GM20431 (cell line): ENCODE data around the gene TTC39B.
"Not testable (repeated sequence)": the region's sequence is repeated elsewhere in the genome, so short reads cannot be mapped to it uniquely, and the experiment has no call there.

Experiments used
- in situ Hi-C: fragments of 300-500 bp; cut with MseI, MboI; formaldehyde crosslinking; loops from one replicate; pipeline ENCODE4 v1.15.0; 2020; ENCODE audit warnings: low sequenced_read_pairs; ENCODE audit not compliant: unreplicated experiment

TTC39B gene

DNA sequence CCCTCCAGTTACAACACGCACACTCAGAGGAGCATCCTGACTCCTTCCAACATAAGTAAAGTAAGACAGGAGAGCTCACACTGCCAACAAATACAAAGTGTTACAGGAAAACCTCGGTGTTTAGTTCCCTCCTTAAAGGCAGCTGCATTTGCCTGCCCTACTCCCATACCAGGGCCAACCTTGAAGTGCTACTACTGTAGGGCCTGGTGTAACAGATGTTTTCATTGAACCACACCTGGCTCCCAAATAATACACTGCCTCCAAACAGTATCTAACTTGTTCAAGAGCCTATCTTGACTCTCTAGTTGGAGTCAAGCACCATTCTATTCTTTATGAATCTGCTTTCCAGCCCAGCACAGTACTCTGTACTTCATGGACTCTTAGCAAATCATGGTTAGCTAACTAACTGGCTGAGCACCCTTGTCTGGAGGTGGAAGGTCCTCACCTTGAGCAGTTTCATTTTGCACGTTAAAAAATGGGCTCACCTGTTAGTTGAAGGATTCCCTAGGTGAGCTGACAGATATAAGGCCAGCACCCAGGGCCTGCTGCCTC lies 34.6 kb downstream of the TTC39B start:
- in situ Hi-C loops, result no loop called here

DNA sequence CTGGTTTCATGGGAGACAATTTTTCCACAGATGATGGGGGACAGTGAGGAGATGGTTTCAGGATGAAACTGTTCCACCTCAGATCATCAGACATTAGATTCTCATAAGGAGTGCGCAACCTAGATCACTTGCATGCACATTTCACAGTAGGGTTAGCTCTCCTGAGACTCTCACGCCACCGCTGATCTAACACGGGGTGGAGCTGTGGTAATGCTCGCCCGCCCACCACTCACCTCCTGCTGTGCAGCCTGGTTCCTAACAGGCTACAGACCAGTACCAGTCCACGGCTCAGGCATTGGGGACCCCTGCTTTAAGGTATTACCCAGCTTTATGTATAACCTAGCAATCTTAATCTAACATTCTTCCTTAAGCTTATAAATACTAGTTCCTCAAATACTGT lies 35.6 kb downstream of the TTC39B start:
- in situ Hi-C loops, result no loop called here

DNA sequence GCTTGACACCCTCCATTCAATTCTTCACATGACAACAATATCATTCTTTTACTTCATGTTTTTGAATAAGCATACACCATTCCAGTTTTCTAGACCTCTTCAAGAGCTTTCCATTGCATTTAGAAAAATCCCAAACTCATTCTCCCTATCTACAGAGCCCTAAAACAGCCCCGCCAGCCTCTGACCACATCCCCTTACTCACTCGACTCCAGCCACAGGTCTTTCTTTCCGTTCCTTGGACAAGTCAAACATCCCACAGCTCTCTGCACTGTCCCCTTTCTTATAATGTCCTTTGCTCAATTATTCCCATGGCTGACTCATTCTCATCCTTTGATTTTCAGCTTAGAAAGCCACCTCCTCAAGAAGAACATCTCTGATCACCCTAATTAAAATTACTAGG lies 38.2 kb downstream of the TTC39B start:
- in situ Hi-C loops, result no loop called here

DNA sequence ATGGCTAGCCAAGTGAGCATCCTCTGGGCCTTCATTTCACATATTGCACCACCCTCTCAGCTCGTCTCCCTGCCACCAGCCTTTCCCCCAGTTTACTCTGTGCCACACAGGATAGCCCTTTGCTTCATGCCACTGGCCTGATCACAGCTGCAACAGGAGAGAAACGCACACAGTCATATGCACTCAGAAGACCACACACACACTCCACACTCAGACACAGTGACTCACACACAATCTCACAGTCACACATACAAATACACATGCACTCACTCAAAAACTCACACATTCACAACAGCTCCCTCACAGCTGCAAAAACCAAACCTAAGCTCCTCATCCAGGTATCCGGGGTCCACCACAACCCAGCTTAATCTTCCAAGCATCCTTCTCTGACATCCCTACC lies 38.7 kb downstream of the TTC39B start:
- in situ Hi-C loops, result no loop called here

DNA sequence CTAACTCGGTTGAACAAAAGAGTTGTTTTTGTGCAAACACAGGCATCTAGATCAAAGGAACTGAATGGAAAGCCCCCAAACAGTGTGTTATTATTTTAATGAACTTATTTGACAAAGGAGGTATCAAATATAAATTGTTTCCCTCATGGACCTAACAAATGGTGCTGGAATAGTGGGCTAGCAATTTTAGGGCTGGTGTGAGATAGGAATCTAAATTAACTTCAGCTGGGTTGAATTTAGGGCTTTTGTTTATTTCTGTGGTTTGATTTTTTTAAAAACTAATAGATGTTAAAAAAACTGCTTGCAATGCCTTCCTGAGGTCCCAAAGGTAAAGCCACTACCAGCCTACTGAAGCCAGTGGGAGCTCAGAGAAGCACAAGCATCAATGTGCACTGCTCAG lies 42.1 kb downstream of the TTC39B start:
- in situ Hi-C loops, result no loop called here

DNA sequence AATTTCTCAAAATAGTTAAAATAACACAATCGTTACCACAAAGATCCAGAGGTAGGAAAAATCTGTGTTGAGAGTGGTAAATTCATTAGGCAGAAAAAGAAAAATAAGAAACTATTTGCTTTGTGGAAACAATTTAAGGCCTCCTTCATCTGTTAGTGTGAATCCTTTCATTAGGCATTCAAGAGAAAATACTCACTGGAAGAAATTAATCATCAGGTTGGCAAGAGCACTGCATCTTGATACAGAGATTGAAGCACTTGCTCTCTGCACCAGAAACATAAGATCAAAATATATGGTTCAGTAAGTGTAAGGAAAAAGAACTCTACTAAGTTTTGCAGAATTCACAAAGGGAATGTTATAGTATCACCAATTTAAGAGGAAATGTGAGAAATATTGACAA lies 44.4 kb downstream of the TTC39B start:
- in situ Hi-C loops, result no loop called here

DNA sequence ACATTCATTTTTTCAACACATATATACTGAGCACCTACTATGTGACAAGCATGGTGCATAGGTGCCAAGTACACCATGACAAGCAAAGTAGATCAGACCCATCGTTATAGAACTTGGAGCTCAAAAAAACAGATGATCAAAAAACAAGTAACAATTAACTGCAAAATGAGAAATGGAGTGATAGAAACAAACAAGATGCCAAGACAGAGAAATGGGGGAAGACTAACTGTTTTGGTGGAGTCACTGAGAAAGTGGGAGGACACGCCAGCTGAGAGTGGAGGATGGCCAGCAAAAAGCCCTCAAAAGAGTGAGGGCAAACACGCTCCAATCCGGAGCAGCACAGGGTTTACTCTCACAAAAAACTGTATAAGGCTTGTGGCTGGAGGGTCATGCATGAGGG lies 50.6 kb downstream of the TTC39B start:
- in situ Hi-C loops, result no loop called here

DNA sequence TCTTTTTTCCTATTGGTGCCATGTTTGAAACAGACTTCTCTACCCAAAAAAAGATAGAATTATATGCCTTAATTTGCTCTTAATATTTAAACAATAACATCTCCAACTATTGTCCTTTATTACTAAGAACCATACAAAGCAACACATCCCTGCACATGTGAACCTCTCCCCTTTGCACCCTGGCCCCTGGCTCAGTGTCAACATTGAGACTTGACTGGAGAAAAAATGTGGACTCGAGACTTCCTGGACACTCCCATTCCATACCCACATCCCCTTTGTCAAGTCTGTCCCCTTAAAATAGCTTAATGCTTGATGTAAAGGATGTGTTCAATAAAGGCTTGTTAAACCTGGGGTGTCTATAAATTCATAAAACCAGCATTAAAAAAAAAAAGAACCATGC lies 53.2 kb downstream of the TTC39B start:
- in situ Hi-C loops, result no loop called here

DNA sequence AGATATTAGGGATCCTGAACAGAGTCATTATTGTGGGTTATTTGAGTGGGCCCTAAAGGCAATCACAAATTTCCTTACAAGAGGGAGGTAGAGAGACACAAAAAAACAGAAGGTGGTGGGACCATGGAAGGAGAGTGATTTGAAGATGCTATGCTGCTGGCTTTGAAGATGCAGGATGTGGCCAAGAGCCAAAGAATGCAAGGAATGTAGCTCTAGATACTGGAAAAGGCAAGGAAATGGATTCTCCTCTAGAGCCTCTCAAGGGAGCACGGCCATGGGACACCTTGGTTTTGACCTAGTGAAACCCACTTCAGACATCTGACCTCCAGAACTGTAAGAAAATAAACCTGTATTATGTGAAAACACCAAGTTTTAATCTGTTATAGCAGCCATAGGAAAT lies 53.8 kb downstream of the TTC39B start:
- in situ Hi-C loops, result no loop called here

DNA sequence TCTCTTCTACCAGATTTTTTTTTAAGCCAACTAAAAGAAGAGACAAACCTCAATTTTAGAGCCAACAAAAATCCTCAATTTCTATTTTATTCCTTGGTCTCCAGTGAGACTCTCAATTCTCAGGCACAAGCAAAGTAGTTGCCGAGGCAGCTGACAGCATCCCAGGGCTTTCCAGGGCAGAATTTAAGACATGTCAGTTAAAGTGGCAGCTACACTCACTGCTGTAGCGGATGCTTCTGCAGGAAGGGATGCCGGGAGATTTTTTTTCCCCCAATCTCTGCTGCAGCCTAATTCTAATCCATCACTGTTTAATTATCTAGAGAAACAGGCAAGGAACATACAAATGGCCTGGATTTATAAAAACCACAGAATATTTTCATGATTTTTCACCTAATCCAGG lies 57.0 kb downstream of the TTC39B start:
- in situ Hi-C loops, result no loop called here

DNA sequence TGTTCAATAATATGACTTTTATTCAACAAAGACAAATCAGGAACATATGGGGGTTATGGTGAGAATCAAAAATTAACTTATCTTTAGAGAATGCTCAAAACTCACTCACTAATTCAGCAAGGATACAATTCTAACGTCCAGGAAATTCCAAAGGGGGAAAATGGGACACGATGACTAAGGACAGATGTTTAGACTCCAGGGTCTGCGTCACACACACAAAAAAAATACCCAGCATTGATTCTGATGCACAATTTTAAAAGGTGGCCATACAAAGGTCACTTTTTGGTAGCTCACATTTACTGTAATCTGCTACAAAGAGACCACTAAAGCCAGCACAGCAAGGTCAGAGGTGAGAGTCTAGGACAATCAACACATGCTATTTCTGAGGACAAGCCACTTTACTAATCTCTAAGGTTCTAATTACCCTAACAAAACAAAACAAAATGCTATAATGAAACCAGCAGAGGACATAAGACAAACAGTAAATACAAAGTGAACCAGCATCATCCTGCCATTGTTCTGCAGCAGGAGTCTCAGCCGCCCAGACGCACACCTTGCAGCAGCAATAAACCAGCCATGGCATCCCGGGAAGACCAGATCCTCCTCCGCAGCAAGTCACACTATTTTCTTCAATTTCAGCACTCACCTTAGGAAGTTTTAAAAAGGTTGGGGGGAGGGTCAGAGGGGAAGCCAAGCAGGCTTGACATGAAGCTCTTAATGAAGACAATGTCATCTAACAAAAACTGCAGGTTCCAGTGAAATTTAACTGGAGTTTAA lies 57.8 kb downstream of the TTC39B start:
- in situ Hi-C loops, result no loop called here

DNA sequence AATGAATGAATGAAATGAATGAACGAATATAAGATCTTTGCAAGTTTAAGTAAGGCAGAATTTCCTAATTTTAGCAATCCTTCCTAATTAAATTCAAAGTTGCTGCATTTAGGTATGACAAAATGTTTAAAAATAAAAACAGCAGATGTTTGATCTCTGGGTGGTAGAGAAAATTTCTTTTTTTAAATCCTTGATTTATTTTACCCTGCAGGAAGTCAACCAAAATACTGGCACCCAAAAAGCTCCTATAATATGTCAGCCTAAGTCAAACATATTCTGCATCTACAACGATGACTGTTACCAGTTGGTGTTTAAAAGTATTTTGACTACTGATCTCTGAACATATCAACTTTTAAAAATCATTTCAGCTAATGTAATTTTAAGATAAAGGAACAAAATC lies 58.4 kb downstream of the TTC39B start:
- in situ Hi-C loops, result no loop called here

DNA sequence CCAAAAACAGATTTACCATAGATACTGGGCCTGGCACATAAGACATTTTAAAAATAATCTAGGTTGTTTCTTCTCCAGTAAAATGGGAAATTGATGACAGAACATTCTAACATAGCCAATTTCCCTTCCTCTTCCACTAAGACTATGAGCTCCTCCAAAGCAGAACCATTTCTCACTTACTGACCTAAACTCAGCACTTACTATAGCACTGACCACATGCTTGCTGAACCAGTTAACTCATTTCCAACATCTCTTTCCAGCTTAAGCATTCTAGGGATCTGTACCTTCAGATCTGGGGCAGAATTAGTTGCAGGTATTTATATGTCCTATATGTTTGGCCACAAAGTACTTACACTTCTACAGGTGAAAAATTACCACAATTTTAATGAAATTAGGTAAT lies 58.9 kb downstream of the TTC39B start:
- in situ Hi-C loops, result no loop called here

DNA sequence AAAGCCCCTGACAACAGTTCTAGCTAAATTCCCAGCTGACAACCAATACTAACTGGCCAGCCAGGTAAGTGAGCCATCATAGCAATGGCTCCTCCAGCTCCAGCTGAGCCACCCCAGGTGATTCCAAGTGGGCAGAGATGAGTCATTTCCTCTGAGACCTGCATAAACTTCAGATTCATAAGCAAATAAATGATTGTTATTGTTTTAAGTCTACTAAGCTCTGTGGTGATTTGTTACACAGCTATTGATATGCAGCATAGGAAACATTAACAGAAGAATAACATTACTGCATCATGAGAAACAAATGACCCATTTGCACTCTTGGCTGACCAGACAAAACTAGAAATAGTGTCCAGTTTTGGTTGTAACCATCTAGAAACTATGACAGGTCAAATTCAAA lies 60.3 kb downstream of the TTC39B start:
- in situ Hi-C loops, result no loop called here

DNA sequence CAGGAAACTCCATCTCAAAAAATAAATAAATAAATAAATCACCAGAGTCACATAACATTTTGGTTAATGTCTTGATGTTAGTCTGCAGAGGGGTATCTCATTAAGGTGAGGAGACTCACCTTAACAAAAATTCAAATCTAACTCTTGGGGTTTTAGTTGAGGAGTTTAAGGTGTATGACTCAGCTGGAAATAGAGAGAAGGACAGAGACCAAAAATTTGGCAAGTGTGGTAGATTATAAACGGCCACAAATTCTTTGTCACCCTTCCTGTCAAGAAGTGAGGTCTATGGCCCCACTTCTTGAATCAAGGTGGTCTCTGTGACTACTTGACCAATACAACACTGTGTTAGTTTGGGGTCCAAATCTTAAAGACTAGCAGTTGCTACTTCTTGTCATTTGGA lies 60.8 kb downstream of the TTC39B start:
- in situ Hi-C loops, result no loop called here

DNA sequence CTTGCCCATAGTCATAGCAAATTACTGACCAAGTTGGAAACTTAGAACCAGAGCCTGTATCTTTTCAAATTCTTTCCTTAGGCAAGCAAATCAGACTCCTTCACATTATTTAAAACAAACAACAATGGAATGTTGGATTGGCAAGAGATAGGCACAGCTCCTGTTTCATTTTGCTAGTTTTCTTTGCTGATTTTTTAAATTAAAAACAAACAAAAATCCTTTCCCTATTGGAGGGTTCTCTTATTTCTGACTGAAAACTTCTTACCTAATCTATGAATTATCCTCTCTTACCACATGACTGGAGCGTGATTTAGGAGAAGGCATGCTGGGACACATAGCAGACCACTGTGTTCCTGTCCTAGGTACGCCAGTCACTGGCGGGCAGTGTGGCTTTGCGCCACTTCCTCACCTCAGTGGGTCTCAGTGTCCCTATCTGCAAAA lies 63.0 kb downstream of the TTC39B start:
- in situ Hi-C loops, result no loop called here

DNA sequence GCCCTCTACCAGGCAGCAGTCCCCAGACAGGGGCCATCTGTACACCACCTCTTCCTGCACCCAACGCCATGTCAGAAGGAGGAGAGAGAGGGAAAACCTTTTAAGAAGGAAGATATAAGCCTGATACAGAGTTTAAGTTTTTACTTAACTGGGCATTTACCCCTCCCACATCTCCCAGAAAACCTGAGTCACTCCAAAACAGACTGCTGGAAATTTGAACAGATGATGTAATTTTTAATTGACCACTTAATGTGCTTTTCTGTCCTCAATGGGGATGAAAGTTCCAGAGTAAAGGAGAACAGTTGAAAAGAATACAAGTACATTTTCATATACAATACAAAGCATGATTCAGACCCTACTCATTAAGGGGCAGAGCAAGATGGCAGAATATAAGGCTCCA lies 63.9 kb downstream of the TTC39B start:
- in situ Hi-C loops, result no loop called here

DNA sequence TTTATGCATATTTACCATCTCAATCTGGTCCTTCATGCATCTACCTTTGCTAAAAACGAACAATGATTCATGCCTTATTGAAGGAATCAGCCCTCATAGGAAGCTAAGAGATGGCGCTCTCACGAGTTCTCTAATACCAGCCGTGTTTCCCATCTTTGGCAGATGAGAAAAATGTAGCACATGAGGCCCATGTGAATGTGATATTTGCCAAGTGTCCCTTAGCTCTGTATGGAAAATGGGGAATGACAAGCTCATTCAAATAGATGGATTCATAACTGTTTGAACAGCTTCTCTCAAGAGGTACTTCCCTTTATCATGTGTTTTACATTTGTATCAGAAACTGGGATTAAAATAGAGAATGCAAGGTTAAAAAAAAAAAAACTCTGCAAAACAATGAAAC lies 66.1 kb downstream of the TTC39B start:
- in situ Hi-C loops, result no loop called here

DNA sequence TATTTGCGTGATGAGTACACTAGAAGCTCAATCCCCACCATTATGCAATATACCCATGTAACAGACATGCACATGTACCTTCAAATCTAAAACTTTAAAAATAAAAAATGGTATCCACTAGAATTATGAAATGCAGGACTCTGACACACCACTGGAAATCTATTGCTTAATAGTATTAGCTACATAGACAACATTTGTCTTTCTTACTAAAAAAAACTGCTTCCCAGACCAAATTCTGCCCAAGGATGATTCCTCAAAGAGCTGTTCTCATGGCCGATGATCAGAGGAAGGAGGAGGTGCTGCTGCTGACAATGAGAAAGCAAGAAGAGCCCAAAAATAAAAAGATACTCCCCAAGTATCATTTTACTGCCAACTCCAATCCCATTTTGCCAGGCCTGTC lies 67.2 kb downstream of the TTC39B start:
- in situ Hi-C loops, result no loop called here

DNA sequence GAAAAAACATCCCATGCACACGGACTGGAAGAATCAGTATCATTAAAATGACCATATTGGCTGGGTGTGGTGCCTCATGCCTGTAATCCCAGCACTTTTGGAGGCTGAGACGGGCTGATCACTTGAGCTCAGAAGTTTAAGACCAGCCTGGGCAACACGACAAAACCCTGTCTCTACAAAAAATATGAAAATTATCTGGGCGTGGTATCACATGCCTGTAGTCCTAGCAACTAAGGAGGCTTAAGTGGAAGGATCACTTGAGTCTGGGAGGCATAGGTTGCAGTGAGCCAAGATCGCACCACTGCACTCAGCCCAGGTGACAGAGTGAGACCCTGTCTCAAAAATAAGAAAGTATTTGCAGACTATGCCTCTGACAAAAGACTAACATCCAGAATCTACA lies 68.4 kb downstream of the TTC39B start:
- in situ Hi-C loops, result no loop called here

DNA sequence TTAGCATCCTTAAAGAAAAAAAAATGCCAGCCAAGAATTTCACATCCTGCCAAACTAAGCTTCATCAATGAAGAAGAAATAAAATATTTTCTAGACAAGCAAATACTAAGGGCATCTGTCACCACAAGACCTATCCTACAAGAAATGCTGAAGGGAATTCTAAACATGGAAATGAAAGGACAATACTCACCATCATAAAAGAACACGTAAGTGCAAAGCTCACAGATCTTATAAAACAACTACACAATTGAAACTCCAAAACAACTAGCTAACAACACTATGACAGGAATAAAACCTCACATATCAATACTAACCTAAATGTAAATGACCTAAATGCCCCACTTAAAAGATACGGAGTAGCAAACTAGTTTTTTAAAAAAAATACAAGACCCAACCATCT lies 71.4 kb downstream of the TTC39B start:
- in situ Hi-C loops, result no loop called here

DNA sequence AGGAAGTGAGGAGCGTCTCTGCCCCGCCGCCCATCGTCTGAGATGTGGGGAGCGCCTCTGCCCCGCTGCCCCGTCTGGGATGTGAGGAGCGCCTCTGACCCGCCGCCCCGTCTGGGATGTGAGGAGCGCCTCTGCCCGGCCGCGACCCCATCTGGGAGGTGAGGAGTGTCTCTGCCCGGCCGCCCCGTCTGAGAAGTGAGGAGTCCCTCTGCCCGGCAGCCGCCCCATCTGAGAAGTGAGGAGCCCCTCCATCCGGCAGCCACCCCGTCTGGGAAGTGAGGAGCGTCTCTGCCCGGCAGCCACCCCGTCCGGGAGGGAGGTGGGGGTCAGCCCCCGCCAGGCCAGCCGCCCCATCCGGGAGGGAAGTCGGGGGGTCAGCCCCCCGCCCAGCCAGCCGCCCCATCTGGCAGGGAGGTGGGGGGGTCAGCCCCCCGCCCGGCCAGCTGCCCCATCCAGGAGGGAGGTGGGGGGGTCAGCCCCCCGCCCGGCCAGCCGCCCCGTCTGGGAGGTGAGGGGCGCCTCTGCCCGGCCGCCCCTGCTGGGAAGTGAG lies 73.0 kb downstream of the TTC39B start:
- in situ Hi-C loops, result not testable (repeated sequence)
